ENCODE data around the gene CCDC177.

Gene CCDC177

GRCh38 chr14:69572030-69572840 lies 2.4 kb downstream of the CCDC177 start (continued):
- TF ChIP-seq PRDM2 (tag by site-specific recombination; IDR thresholded peaks at IDR 0.05; ENCODE audit: borderline replicate concordance) (no peak), ZNF302 (tag by site-specific recombination; IDR thresholded peaks at IDR 0.05; ENCODE audit: low read depth) (no peak), PRDM6 (tag by site-specific recombination; IDR thresholded peaks at IDR 0.05) (no peak), TRIM28 (IDR thresholded peaks at IDR 0.05; ENCODE audit: borderline replicate concordance, low read length) (peak; percentile 73; the same call in 1 of the 2 replicates), ZBTB26 (tag by site-specific recombination; optimal IDR thresholded peaks at IDR 0.05) (peak; percentile 61)

- no peak for TF ChIP-seq GLIS2 (tag by site-specific recombination; IDR thresholded peaks at IDR 0.05)
- no peak for TF ChIP-seq ZNF707 (tag by site-specific recombination; IDR thresholded peaks at IDR 0.05)
- no peak for TF ChIP-seq ZNF175 (tag by site-specific recombination; IDR thresholded peaks at IDR 0.05)
- TF ChIP-seq ZNF501 (tag by site-specific recombination; IDR thresholded peaks at IDR 0.05), result no peak
- TF ChIP-seq HIC1 (tag by site-specific recombination; IDR thresholded peaks at IDR 0.05), result no peak
- TF ChIP-seq HOXA7 (CRISPR knock-in tag; IDR thresholded peaks at IDR 0.05; ENCODE audit: borderline replicate concordance), result 0 out of 2 replicates have a peak, but pooled peaks have one; percentile 9
- no peak for TF ChIP-seq ZBTB20 (tag by site-specific recombination; IDR thresholded peaks at IDR 0.05)
- H3K4me1 ChIP-seq (ENCODE audit: control insufficient read depth, insufficient read depth, low read length), result peaks cover 3% of the 10 kb centered on the region
- POLR2A ChIA-PET, result no interaction called here
- no peaks in the 10 kb centered on the region for H3K9me3 ChIP-seq (ENCODE audit: control insufficient read depth, insufficient read depth, low read depth, low read length)
- no peaks in the 10 kb centered on the region for H3K36me3 ChIP-seq (ENCODE audit: control insufficient read depth in 2 of 2, insufficient read depth in 1 of 2, low read length in 2 of 2)
- H3K4me3 ChIP-seq (ENCODE audit: low read depth, low read length), result peak overlapping the region; percentile 24
- H3K27ac ChIP-seq (ENCODE audit: extremely low read depth, low read depth, low read length), result peak overlapping the region; percentile 78; the same call in 1 of the 2 replicates
- CTCF ChIA-PET, result interaction anchor here (0.9 to 4.7 kb wide), 5 partner anchors 13 to 329 kb away, joined by 4 to 31 read pairs (median 12); no protein-coding TSS in a partner anchor
Observed at GRCh38 chr14:69571449-69572029, 3.1 kb downstream of the CCDC177 start.

Data from HEK293 (cell line).